Activated naive CD4-positive, alpha-beta T cell treated with anti-CD3 and anti-CD28 coated beads for 36 hours (primary cell): ENCODE measurements around the gene FHIT. TPM values are rescaled to one million over a fixed set of nuclear protein-coding genes. Genes with fewer than 3 reads are reported as not detected.

Source experiments
- CTCF ChIA-PET: fragments of 350-600 bp; sonication (Branson Sonifier 250); formaldehyde crosslinking; loops from one replicate; lab custom pipeline; 2021; ENCODE audit warnings: antibody characterized with exemption; lab: Charles Lee
- DNase-seq: peaks from one replicate; pipeline ENCODE4 v3.0.0-alpha.2; 2020
- H3K27ac Mint-ChIP-seq: one replicate; pipeline ENCODE4 v1.8.0; 2021; ENCODE audit warnings: mild to moderate bottlenecking, mixed read lengths
- H3K27me3 Mint-ChIP-seq: one replicate; pipeline ENCODE4 v1.8.0; 2021; ENCODE audit warnings: low read depth, mixed read lengths
- H3K36me3 Mint-ChIP-seq: one replicate; pipeline ENCODE4 v1.8.0; 2021; ENCODE audit warnings: low read depth, mixed read lengths
- H3K4me1 Mint-ChIP-seq: one replicate; pipeline ENCODE4 v1.8.0; 2021; ENCODE audit warnings: low read depth, mixed read lengths
- H3K4me3 Mint-ChIP-seq: one replicate; pipeline ENCODE4 v1.8.0; 2021; ENCODE audit warnings: mild to moderate bottlenecking, moderate library complexity, mixed read lengths
- H3K9me3 Mint-ChIP-seq: one replicate; pipeline ENCODE4 v1.8.0; 2021; ENCODE audit warnings: mixed read lengths
- intact Hi-C: fragments of 100-400 bp; cut with micrococcal nuclease; formaldehyde crosslinking; loops from one replicate; pipeline ENCODE4 v1.15.1; 2023
- total RNA-seq, 2 experiments: library from RNA; stranded (reverse); gene quantifications; one replicate each; pipeline ENCODE4 v1.2.3, GENCODE V29; 2021

Gene FHIT
- total RNA-seq, 2 experiments from 2014 or later = 20.2 to 22.7 TPM

DNA sequence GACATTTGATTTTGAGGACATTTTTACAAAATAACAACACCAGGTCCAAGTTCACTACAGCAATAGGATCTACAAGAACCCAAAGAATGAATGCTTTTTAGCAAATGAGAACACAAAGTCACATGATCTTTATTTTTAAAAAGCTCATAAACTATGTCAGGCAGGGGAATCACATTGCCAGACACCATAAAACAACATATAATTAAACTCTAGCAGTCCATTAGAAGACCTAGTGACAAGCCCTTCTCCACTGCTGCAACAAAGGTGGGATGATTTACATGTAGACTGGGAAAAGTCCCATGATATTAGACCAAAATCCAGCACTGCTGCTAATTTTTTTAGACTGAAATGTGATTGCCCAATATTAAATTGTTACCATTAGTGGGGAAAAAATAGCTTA is 92.6 kb downstream of the FHIT start:
- H3K27me3 Mint-ChIP-seq = no peaks in the 10 kb centered on the region
- no peak for DNase-seq
- no peaks in the 10 kb centered on the region for H3K36me3 Mint-ChIP-seq
- no peak overlapping the region for H3K4me3 Mint-ChIP-seq
- CTCF ChIA-PET = no interaction called here
- no peaks in the 10 kb centered on the region for H3K9me3 Mint-ChIP-seq
- no peaks in the 10 kb centered on the region for H3K4me1 Mint-ChIP-seq
- no peak overlapping the region for H3K27ac Mint-ChIP-seq
- intact Hi-C loops = no loop called here

DNA sequence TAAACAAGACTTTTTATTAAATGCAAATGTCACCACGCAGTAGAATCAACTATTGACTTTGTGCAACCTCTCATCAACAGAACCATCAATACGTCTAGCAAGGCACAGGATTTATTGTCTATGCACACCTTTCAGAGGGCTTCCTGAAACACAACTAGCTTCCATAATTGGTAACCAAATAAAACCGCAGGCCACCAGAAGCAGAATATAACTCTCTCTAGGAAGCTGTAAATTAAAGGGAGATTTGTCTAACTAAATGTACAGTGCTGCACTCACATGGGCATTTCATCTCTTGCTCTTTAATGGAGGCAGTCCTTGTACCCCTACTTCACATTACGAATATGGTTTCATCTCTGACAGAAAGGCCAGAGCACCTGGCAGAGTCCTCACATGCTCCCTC is 93.0 kb downstream of the FHIT start:
- no peak overlapping the region for H3K27ac Mint-ChIP-seq
- intact Hi-C loops = no loop called here
- H3K4me1 Mint-ChIP-seq = no peaks in the 10 kb centered on the region
- no peak for DNase-seq
- no peaks in the 10 kb centered on the region for H3K36me3 Mint-ChIP-seq
- CTCF ChIA-PET = no interaction called here
- no peaks in the 10 kb centered on the region for H3K9me3 Mint-ChIP-seq
- H3K4me3 Mint-ChIP-seq = no peak overlapping the region
- H3K27me3 Mint-ChIP-seq = no peaks in the 10 kb centered on the region

DNA sequence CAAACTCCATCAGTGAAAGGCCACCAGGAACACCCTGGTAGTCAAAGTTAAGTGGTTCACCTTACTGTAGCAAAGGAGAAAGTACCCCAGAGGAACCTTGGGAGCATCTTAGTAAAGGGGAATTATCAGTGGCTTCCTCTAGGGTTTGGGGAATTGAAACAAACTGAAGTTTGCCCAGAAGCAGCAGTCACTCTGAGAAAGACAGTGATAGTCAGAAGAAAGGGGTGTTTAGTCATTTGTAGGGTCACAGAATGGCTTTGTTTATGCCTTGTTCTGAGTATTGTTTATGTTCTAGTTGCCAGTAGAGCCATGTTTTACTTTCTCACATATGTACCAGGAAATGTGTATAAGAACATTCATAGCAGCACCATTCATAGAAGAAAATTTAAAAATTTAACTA is 93.8 kb downstream of the FHIT start:
- intact Hi-C loops = no loop called here
- no peaks in the 10 kb centered on the region for H3K36me3 Mint-ChIP-seq
- no peak overlapping the region for H3K4me3 Mint-ChIP-seq
- no peak overlapping the region for H3K27ac Mint-ChIP-seq
- H3K9me3 Mint-ChIP-seq = no peaks in the 10 kb centered on the region
- CTCF ChIA-PET = no interaction called here
- H3K4me1 Mint-ChIP-seq = no peaks in the 10 kb centered on the region
- no peak for DNase-seq
- no peaks in the 10 kb centered on the region for H3K27me3 Mint-ChIP-seq

DNA sequence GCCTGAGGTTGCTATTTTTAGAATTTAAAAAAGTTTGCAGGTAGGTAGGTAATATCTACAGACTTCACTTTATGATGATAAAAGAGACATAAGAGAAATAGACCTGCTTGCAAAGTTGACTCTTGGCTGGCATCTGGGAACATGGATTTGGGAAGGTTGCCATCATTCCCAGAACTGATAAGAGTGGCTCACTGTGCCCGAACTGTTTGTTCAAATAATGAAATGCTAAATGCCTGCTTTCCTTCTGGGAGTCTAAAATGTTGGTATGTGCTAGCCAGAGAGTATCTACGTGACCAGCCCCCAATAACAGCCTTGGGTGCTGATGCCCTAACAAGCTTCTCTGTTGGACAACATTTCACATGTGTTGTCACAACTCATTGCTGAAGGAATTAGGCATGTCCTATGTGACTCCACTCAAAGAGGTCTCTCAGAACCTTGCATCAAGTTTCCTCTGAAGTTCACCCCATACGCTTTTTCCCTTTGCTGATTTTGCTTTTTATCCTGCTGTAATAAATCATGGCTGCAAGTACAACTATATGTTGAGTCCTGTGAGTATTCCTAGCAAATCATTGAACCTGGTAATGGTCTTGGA is 95.5 kb downstream of the FHIT start:
- DNase-seq = no peak
- Mint-ChIP-seq H3K27ac (no peak overlapping the region), H3K27me3 (no peaks in the 10 kb centered on the region), H3K4me3 (no peak overlapping the region), H3K4me1 (no peaks in the 10 kb centered on the region), H3K9me3 (no peaks in the 10 kb centered on the region), H3K36me3 (peaks cover 2% of the 10 kb centered on the region)
- CTCF ChIA-PET = no interaction called here
- intact Hi-C loops = no loop called here

DNA sequence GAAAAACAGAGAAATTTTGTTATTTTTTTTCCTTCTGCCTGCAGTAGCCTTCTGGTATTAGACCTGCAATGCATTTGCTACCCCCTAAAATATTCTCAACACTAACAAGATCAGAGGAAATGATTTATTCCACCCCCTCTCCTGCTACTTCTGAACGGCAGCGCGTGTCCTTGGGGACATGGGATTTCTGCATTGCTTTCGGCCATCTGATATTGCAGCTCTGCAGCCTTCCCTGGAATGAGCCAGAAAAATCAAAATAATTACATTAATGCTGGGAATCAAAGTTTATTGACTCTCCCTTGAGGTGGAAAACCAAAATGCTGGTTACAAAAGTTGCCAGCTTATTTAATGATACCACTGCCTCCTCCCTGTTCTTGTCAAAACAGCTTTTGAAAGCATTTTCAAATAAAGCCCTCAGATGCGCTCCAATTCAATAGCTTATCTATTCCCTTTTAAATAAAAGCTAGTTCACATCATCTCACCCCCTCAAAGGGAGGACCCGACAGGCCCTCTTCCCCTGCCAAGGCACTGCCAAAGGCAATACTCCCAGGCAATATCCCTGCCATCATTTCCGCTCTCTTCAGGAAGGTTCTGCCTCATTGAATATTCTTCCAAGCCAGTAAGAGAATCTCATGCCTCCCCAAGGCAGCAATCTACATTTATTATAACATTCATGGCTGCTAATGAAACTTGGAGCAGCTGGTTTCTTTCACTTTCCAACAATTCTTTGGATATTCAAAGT is 96.6 kb downstream of the FHIT start:
- Mint-ChIP-seq H3K27me3 (no peaks in the 10 kb centered on the region), H3K9me3 (no peaks in the 10 kb centered on the region), H3K27ac (no peak overlapping the region), H3K36me3 (peaks cover 2% of the 10 kb centered on the region), H3K4me1 (no peaks in the 10 kb centered on the region), H3K4me3 (no peak overlapping the region)
- intact Hi-C loops = no loop called here
- CTCF ChIA-PET = no interaction called here
- no peak for DNase-seq

DNA sequence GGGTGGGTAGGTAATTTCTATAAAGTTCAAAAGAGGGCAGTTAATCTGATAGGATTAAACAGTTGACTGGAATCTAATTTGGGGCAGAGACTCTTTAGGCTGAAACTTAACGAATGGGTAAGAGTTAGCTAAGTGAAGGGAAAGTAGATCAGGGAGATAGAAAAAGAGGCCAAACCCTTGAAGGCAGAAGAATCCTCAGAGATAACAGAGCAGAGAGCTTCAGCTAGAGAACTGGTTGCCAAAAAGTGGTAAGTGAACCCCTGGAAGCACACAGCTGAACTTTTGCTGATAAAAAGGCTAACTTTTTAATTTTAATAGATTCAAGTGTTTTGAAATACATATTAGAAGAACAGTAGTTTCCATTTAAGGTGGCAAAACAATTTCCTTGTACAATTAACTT is 99.2 kb downstream of the FHIT start:
- CTCF ChIA-PET = interaction anchor here (0.6 kb wide), 1 partner anchor 103 kb away, joined by 4 read pairs; no protein-coding TSS in a partner anchor

DNA sequence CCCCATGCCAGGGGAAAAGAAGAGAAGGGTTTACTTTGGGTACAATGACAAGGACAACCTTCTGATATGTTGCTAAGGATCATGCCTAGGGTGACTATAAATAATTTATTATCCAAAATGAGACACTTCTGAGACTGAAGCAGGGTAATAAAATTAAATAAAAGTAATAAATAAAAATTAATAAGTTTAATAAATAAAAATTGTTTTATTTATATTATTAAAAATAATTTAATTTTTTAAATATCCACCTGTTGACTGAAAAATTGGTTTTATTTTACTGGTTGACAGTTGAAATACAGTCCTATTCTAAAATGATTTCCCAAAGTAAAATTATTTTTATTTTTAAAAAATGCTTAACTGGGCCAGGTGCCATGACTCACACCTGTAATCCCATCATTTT is 102.0 kb downstream of the FHIT start:
- intact Hi-C loops = no loop called here
- H3K4me1 Mint-ChIP-seq = no peaks in the 10 kb centered on the region
- H3K9me3 Mint-ChIP-seq = no peaks in the 10 kb centered on the region
- no peak for DNase-seq
- H3K27ac Mint-ChIP-seq = no peak overlapping the region
- H3K4me3 Mint-ChIP-seq = no peak overlapping the region
- CTCF ChIA-PET = no interaction called here
- H3K27me3 Mint-ChIP-seq = no peaks in the 10 kb centered on the region
- peaks cover 2% of the 10 kb centered on the region for H3K36me3 Mint-ChIP-seq

More for the DNA sequence above, 99.2 kb downstream of the FHIT start:
- Mint-ChIP-seq H3K27ac (no peak overlapping the region), H3K4me1 (no peaks in the 10 kb centered on the region), H3K36me3 (peaks cover 2% of the 10 kb centered on the region), H3K9me3 (no peaks in the 10 kb centered on the region), H3K27me3 (no peaks in the 10 kb centered on the region), H3K4me3 (no peak overlapping the region)
- intact Hi-C loops = no loop called here
- no peak for DNase-seq

DNA sequence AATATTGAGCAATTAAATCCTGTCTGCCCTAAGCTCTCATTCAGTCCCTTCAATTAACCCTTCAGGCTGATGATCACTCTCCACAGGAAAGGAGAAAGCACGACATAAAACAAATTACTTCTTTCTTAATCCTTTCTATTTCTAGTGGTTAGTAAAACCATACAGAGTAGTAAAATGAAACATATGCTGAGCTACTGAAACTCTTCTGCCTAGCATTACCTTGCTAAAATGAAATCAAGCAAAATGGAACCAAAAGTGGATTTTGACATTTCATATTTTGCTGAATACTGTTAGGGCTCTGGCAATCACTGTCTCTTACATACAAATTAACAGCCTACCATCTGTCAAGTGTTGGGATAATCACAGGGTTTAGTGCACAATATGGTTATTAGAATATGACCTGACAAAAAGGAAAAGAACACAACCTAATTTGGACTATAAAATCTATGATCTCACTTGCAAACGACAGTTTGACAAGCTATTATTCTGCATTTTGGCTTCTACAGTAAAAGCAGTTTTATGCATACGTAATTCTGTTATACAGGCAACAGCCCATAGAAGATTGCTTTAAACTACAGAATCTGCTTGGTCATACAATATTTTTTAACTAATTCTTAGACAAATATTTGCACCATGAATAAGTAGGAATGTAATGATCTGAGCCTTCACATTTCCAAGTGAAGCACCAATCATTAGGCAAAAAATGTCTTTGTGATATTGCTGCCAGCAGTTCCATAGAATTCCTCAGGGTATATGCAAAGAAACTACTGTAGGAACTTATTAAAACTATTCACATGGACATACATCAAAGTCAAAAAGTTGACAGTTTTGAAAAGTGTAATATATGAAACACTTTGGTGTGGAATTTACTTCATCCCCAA is 105.0 kb downstream of the FHIT start:
- Mint-ChIP-seq H3K4me3 (no peak overlapping the region), H3K36me3 (peaks cover 2% of the 10 kb centered on the region), H3K27me3 (no peaks in the 10 kb centered on the region), H3K4me1 (no peaks in the 10 kb centered on the region), H3K9me3 (no peaks in the 10 kb centered on the region), H3K27ac (no peak overlapping the region)
- DNase-seq = no peak
- intact Hi-C loops = no loop called here
- CTCF ChIA-PET = no interaction called here

DNA sequence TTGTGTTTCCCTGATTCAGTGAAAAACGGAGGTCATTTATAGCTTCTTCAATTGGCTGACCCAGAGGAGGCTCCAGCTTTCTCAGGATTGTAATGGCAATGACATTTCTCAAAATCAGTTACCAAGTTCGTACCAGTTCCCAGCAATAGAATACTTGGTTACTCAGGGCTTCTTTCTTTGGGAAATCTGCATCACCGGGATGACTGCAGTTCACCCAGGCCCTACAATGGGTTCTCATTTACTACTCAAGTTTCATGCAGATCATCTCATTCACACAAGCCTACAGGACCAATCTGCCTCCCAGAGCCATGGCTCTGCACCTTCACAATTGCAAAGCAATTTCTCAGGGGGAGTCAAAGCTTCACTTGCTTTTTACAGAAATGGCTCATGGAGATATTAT is 109.6 kb downstream of the FHIT start:
- no peaks in the 10 kb centered on the region for H3K27me3 Mint-ChIP-seq
- no peak for DNase-seq
- H3K36me3 Mint-ChIP-seq = no peaks in the 10 kb centered on the region
- intact Hi-C loops = no loop called here
- H3K4me1 Mint-ChIP-seq = no peaks in the 10 kb centered on the region
- no peak overlapping the region for H3K27ac Mint-ChIP-seq
- no peak overlapping the region for H3K4me3 Mint-ChIP-seq
- CTCF ChIA-PET = interaction anchor here (1.0 kb wide), 1 partner anchor 7 kb away, joined by 3 read pairs; no protein-coding TSS in a partner anchor
- no peaks in the 10 kb centered on the region for H3K9me3 Mint-ChIP-seq

DNA sequence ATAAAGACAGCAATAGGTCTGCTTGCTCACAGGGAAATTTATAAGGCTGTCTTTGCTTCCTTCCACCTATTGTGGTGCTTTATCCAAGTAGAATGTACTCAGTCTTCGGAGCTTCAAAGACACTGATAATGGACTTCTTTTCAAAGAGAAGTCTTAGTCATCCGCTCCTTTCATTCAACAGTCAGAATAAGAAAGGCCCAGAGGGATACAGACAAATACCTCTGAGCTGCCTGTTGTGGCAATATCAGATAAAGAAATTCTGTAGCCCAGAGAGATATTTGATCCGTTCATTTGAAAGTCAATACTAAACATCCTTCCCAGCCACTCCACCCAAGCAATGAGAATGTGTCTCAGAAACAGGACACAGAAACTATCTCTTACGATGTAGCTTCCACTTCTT is 110.0 kb downstream of the FHIT start:
- CTCF ChIA-PET = no interaction called here
- Mint-ChIP-seq H3K27me3 (no peaks in the 10 kb centered on the region), H3K36me3 (no peaks in the 10 kb centered on the region), H3K4me3 (no peak overlapping the region), H3K4me1 (no peaks in the 10 kb centered on the region), H3K9me3 (no peaks in the 10 kb centered on the region), H3K27ac (no peak overlapping the region)
- intact Hi-C loops = no loop called here
- DNase-seq = no peak

DNA sequence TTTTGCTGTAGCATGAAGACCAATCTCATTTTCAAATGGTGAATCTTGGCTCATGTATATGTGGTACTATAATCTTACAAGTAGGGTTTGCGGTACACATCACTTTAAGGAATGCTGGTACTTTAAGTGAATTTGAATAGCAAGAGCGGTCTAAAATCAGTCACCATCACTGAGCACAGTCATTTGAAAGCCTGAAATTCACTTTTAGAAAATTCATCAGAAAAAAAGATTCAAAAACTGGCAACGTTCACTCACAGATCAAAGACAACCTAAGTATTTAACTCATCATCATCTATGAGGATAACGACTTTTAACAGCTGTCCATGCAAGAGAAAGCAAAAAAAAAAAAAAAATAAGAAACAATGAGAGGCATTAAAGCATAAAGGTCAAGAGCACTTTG is 111.6 kb downstream of the FHIT start:
- H3K27me3 Mint-ChIP-seq = no peaks in the 10 kb centered on the region
- DNase-seq = no peak

DNA sequence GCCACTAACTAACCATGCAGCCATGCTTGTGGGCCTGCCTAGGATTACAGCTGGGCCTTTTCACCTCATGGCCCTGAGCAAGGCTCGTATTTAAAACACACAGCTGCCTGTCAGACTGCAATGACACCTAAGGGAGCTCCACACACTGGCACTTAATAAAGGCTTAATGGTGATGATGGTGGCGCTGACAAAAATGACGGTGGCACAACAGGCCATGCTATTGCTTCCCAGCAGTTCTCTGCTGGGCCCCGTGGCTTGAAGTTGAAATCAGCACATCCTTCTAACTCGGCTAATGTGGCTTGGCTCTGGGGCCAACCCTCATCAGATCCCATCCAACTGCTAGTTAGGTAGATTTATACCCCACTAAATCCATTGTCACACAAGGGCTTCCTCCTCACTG is 112.9 kb downstream of the FHIT start:
- H3K4me1 Mint-ChIP-seq = no peaks in the 10 kb centered on the region
- no peak for DNase-seq
- no peaks in the 10 kb centered on the region for H3K36me3 Mint-ChIP-seq
- CTCF ChIA-PET = interaction anchor here (0.7 kb wide), 1 partner anchor 1001 kb away, joined by 4 read pairs; no protein-coding TSS in a partner anchor
- intact Hi-C loops = no loop called here
- H3K27ac Mint-ChIP-seq = no peak overlapping the region
- no peaks in the 10 kb centered on the region for H3K9me3 Mint-ChIP-seq
- no peak overlapping the region for H3K4me3 Mint-ChIP-seq
- no peaks in the 10 kb centered on the region for H3K27me3 Mint-ChIP-seq

More for the DNA sequence above, 111.6 kb downstream of the FHIT start:
- H3K4me3 Mint-ChIP-seq = no peak overlapping the region
- H3K4me1 Mint-ChIP-seq = no peaks in the 10 kb centered on the region
- H3K27ac Mint-ChIP-seq = no peak overlapping the region
- CTCF ChIA-PET = interaction anchor here (0.5 kb wide), 1 partner anchor 36 kb away, joined by 3 read pairs; no protein-coding TSS in a partner anchor
- no peaks in the 10 kb centered on the region for H3K36me3 Mint-ChIP-seq
- intact Hi-C loops = no loop called here
- H3K9me3 Mint-ChIP-seq = no peaks in the 10 kb centered on the region
